Mesodermal cell (in vitro differentiated cells): Measurements from ENCODE around the gene LGR4.
"Not testable (repeated sequence)": the region's sequence is repeated elsewhere in the genome, so short reads cannot be mapped to it uniquely, and the experiment has no call there.

Experiments
- H3K27ac ChIP-seq: 2 replicates; pipeline ENCODE4 v1.7.0; 2013; ENCODE audit warnings: mild to moderate bottlenecking, low read depth, low read length, moderate library complexity; ENCODE audit not compliant: severe bottlenecking
- H3K36me3 ChIP-seq: 2 replicates; pipeline ENCODE4 v1.7.1; 2013; ENCODE audit warnings: mild to moderate bottlenecking, low read length, moderate library complexity; ENCODE audit not compliant: control insufficient read depth, insufficient read depth
- H3K4me1 ChIP-seq: one replicate; pipeline ENCODE4 v1.7.1; 2013; ENCODE audit warnings: mild to moderate bottlenecking, low read length; ENCODE audit not compliant: insufficient read depth, control insufficient read depth, poor library complexity, severe bottlenecking
- H3K4me3 ChIP-seq: 2 replicates; pipeline ENCODE4 v1.7.0; 2013; ENCODE audit warnings: low read length, control low read depth, mild to moderate bottlenecking; ENCODE audit not compliant: insufficient read depth, poor library complexity, severe bottlenecking; ENCODE audit errors: extremely low read depth
- H3K9me3 ChIP-seq: 2 replicates; pipeline ENCODE4 v1.7.1; 2013; ENCODE audit warnings: mild to moderate bottlenecking, low read length, moderate library complexity; ENCODE audit not compliant: control insufficient read depth
- WGBS, 2 experiments: methylation state at CpG; one replicate each; pipeline ENCODE4 v1.1.5; 2013; ENCODE audit warnings: missing lambda C conversion rate in 2 of 2; ENCODE audit not compliant: insufficient coverage in 2 of 2; 5-methylcytosine and 5-hydroxymethylcytosine counted together

The LGR4 gene

DNA sequence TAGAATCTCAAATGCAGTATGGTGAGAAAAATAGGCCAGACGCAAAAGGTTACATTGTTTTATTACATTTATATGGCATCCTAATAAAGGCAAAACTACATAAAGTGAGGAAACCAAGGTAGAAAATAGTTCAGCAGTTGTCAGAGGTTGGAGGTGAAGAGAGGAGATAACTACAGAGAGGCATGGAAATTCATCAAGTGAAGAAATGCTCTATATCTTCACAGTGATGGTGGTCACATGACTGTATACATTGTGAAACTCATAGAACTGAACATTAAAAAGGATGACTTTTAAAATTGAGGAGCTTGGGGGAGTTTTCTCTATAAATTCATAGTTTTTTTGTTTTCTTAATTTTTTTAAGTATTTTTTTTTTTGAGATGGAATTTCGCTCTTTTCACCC lies 14.4 kb downstream of the LGR4 start:
- Histone ChIP-seq H3K27ac (no peak overlapping the region), H3K36me3 (peaks cover 39% of the 10 kb centered on the region), H3K4me1 (peaks cover 30% of the 10 kb centered on the region), H3K9me3 (peaks cover 7% of the 10 kb centered on the region), H3K4me3 (no peak overlapping the region)
- WGBS, 2 experiments, result no CpG with 5 or more reads among the region's 2 CpGs

DNA sequence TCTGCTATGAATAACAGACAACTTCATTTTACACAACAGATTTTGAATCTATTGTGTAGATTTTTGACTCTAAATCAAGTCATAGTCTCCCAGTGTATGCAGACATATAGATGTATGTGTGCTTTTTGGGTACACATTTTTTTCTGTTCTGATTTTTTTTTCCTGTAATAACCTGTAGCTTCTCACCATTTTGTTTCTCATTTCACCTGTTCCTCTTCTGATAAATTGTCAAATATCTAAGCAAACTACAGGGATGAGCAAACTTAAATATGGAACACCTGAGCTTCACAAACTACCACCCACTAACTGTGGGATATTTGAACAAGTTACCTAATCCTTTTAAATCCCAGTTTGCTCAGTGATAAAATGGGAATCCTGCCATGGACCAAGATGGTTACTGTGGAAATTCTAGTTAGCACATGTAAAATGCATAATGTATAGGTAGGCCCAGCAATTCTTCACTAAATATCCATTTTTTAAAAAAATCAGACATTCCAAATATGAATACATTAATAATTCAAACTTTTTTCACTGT lies 15.7 kb downstream of the LGR4 start:
- Histone ChIP-seq H3K9me3 (peaks cover 7% of the 10 kb centered on the region), H3K4me3 (no peak overlapping the region), H3K36me3 (peaks cover 28% of the 10 kb centered on the region), H3K4me1 (peaks cover 33% of the 10 kb centered on the region), H3K27ac (no peak overlapping the region)

DNA sequence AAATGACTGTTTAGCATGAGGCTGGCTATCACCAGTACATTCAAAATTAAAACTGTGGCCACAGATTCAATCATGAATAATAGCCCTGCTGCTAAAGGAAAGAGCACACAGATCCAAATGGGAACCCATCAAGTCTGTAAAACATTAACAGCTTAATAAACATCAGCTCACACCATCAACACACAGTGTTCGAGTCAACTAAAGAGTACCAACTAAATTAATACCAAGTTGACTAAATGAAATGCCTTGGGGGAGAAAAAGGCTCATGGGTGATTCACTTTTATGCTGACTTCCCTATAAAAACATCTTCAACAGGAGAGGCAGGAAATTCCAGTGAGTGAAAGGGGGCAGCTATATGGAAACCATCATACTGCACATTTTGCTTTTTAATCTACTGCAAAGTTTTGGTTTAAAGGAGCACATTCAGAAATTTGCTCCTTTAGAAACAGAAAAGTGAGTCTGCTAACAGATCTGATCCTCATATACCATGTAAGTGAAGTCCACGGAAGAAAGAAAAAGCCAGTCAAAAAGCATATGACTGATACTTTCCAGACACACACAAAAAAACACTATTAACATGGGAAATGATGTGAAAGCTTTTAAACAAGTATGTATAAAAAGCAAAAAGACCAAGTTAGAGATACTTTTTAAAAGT lies 16.3 kb downstream of the LGR4 start:
- Histone ChIP-seq H3K9me3 (peaks cover 7% of the 10 kb centered on the region), H3K36me3 (peaks cover 22% of the 10 kb centered on the region), H3K4me1 (peaks cover 33% of the 10 kb centered on the region), H3K27ac (peak overlapping the region; percentile 59), H3K4me3 (no peak overlapping the region)
- no CpG with 5 or more reads among the region's 2 CpGs for WGBS, 2 experiments

DNA sequence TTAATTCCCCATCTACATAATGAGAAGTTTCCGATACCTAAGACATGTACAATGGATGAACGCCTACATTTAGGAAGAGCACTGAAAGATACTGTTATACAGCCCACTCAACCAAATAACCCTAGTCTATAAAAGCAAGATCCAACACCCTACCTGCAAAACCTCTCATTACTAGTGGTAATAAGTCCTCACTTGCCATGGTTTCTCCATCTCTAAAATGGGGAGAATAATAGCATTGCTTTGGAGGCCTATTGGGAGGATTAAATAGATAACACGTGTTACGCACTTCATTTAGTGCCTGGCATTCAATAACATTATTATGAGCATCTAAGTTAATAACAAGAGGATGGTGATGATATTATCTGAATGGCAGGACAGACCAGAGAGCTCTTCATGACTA lies 16.9 kb downstream of the LGR4 start:
- Histone ChIP-seq H3K36me3 (peaks cover 22% of the 10 kb centered on the region), H3K9me3 (peaks cover 7% of the 10 kb centered on the region), H3K4me1 (peaks cover 31% of the 10 kb centered on the region), H3K27ac (no peak overlapping the region), H3K4me3 (no peak overlapping the region)
- 100% methylated on average over 2 of the region's 4 CpGs for WGBS, 2 experiments

DNA sequence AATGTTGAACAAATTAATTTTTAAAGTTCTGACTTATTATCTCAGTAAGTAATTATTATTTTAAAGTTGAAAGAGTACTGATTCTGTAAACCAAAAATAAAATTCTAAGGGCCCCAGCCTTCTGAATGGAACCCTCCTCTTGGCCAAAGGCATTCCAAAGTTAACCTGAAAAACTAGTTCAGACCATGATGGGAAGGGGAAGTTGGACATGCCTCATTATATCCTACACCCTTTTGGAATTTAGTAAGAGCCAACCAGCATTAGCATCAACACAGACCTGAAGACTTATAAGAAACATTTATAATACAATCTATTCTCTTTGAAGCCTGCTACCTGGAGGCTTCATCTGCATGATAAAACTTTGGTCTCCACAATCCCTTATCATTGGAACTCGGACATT lies 18.9 kb downstream of the LGR4 start:
- Histone ChIP-seq H3K27ac (no peak overlapping the region), H3K4me1 (peaks cover 21% of the 10 kb centered on the region), H3K36me3 (peaks cover 26% of the 10 kb centered on the region), H3K4me3 (no peak overlapping the region), H3K9me3 (peaks cover 7% of the 10 kb centered on the region)
- WGBS, 2 experiments, result 100% methylated on average over 1 of the region's 1 CpG

DNA sequence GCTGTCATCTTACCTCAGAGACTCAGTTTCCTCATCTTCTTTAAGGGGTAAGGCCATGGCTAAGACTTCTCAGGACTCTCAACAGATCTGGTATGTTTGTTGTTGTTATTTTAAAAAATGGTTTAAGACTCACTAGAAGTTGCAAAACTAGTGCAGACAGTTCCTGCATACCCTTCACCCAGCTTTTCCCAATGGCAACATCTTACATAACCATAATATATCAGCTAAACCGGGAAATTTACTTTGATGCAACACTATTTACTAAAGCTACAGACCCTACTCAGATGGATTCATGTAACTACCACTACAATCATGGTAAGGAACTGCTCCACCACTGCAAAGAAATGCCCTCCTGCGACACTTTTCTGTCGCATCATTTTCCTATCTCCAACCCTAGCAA lies 20.4 kb downstream of the LGR4 start:
- peaks cover 7% of the 10 kb centered on the region for H3K9me3 ChIP-seq
- 86 to 95% methylated on average over 3 of the region's 3 CpGs for WGBS, 2 experiments
- H3K36me3 ChIP-seq, result peaks cover 27% of the 10 kb centered on the region
- H3K4me3 ChIP-seq, result no peak overlapping the region
- no peak overlapping the region for H3K27ac ChIP-seq
- peaks cover 17% of the 10 kb centered on the region for H3K4me1 ChIP-seq

GRCh38 chr11:27451244-27451965 lies 21.2 kb downstream of the LGR4 start:
- no peak overlapping the region for H3K4me3 ChIP-seq
- no CpG with 5 or more reads among the region's 1 CpG for WGBS, 2 experiments
- peak overlapping the region; percentile 5 for H3K27ac ChIP-seq

DNA sequence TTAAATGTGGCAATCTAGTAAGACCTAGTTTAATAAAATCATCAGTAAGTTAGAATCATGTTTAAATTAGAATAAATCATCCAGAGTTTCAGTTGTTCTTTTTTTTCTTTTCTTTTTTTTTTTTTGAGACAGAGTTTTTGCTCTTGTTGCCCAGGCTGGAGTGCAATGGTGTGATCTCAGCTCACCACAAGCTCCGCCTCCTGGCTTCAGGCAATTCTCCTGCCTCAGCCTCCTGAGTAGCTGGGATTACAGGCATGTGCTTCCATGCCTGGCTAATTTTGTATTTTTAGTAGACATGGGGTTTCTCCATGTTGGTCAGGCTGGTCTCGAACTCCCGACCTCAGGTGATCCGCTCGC lies 24.4 kb downstream of the LGR4 start:
- H3K36me3 ChIP-seq, result peaks cover 18% of the 10 kb centered on the region
- WGBS, 2 experiments, result 97 to 100% methylated on average over 1 to 5 of the region's 5 CpGs
- H3K4me1 ChIP-seq, H3K4me3 ChIP-seq, H3K9me3 ChIP-seq, H3K27ac ChIP-seq: not testable (repeated sequence)

More at GRCh38 chr11:27451244-27451965, 21.2 kb downstream of the LGR4 start:
- peaks cover 7% of the 10 kb centered on the region for H3K9me3 ChIP-seq
- peaks cover 29% of the 10 kb centered on the region for H3K36me3 ChIP-seq
- H3K4me1 ChIP-seq, result peaks cover 10% of the 10 kb centered on the region

GRCh38 chr11:27447288-27448183 lies 25.1 kb downstream of the LGR4 start:
- no peaks in the 10 kb centered on the region for H3K9me3 ChIP-seq

DNA sequence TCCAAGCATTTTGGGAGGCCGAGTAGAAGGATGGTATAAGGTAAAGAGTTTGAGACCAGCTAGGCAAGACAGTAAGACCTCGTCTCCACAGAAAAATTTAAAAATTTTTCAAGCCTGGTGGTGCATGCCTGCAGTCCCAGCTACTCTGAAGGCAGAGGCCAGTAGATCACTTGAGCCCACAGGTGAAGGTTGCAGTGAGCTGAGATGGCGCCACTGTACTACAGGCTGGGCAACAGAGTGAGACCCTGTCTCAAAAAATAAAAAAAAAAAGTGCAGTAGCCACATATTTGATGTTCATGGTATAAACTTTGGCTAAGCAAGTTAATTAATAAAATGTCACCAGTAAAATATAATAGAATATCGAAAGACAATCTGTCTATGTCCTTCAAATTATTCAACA lies 27.0 kb downstream of the LGR4 start:
- WGBS, 2 experiments, result 75 to 83% methylated on average over 3 of the region's 4 CpGs
- Histone ChIP-seq H3K36me3 (peaks cover 18% of the 10 kb centered on the region), H3K9me3 (no peaks in the 10 kb centered on the region), H3K4me3 (no peak overlapping the region), H3K27ac (no peak overlapping the region), H3K4me1 (peaks cover 5% of the 10 kb centered on the region)

More at GRCh38 chr11:27447288-27448183, 25.1 kb downstream of the LGR4 start:
- Histone ChIP-seq H3K36me3 (peaks cover 18% of the 10 kb centered on the region), H3K27ac (no peak overlapping the region), H3K4me1 (peaks cover 9% of the 10 kb centered on the region), H3K4me3 (no peak overlapping the region)
- WGBS, 2 experiments, result no CpG with 5 or more reads among the region's 5 CpGs
